HG03469 (cell line): Measurements from ENCODE around the gene JARID2.

Experiments
- ATAC-seq: cut with Tn5 transposase; IDR thresholded peaks from one replicate; pipeline ENCODE4 v1.9.1; 2021; ENCODE audit warnings: mild to moderate bottlenecking, moderate library complexity, moderate number of reproducible peaks; ENCODE audit not compliant: unreplicated experiment

The JARID2 gene

DNA sequence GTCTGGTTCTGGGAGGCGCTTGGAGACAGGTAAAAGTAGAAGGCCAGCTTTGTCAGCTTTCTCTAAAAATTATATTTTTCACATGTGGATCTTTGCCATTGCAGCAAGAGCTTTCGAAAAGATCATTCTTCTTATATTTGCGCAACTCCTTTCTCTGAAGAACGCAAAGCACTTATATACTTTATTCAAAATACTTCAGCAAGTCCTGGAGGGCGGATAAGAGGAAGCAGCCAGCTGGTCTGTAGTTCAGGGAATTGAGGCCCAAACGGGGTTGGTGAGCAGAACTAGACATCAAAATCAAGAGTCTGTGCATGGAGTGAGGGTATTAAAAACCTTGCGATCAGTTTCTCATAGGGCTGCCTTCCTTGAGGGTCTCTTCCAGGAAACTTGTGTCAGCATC is 234.7 kb downstream of the JARID2 start:
- no peak for ATAC-seq

GRCh38 chr6:15481390-15482291 is 235.8 kb downstream of the JARID2 start:
- no peak for ATAC-seq

GRCh38 chr6:15483060-15483459 is 237.2 kb downstream of the JARID2 start:
- ATAC-seq, result no peak

DNA sequence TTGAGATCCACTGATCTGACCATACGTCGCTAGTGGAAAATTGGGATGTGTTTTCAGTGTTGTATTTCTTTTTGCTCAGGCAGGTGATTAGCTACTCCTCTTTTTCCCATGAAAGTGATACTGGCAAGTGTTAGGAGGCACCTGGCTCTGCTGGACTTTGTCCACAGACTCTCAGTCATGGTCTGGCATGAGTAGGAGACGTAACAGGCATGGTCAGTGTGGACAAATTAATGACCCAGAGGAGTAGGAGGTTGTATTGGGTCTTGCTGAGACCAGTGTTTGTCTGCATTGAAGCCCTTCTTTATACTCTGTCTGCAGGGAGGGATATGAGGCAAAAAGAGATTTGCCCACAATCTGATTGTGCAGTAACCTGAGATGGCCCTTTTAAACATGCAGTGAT is 238.3 kb downstream of the JARID2 start:
- ATAC-seq, result no peak

- no peak for ATAC-seq
These were observed 239.0 kb downstream of the JARID2 start for GRCh38 chr6:15484821-15485220.

- no peak for ATAC-seq
These were observed 240.1 kb downstream of the JARID2 start for GRCh38 chr6:15485936-15486335.

DNA sequence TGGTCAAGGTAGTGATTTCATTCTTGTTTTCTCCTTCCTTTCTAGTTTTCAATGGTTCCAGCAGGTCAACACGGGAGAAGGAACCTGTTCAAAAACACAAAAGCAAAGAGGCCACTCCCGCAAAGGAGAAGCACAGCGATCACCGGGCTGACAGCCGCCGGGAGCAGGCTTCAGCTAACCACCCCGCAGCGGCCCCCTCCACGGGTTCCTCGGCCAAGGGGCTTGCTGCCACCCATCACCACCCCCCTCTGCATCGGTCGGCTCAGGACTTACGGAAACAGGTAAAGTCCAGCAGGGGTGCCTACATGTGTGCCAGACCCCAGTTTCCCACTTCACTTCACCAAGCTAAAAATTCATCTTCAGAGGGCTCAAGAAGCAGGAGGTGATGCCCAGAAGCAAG is 241.4 kb downstream of the JARID2 start:
- ATAC-seq, result no peak

GRCh38 chr6:15489261-15489962 is 243.5 kb downstream of the JARID2 start:
- no peak for ATAC-seq

GRCh38 chr6:15490242-15491100 is 244.6 kb downstream of the JARID2 start:
- ATAC-seq, result no peak

- no peak for ATAC-seq
These were observed 245.6 kb downstream of the JARID2 start for GRCh38 chr6:15491255-15491985.

DNA sequence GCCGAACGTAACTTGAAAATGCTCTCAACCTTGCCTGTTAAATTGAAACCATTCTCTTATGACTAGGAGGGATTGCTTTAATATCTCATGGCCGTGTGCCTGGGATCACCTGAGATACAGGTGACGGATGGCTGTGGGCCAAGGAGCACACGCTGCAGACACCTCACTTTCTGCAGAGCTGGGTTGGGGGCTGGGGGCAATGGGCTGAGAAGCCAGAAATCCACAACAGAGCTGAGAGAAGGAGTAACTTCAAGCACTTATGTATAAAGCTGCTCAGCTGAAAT is 246.1 kb downstream of the JARID2 start:
- no peak for ATAC-seq

- ATAC-seq, result no peak
These were observed 247.7 kb downstream of the JARID2 start for GRCh38 chr6:15493437-15494168.

GRCh38 chr6:15495375-15495901 is 249.6 kb downstream of the JARID2 start:
- no peak for ATAC-seq

DNA sequence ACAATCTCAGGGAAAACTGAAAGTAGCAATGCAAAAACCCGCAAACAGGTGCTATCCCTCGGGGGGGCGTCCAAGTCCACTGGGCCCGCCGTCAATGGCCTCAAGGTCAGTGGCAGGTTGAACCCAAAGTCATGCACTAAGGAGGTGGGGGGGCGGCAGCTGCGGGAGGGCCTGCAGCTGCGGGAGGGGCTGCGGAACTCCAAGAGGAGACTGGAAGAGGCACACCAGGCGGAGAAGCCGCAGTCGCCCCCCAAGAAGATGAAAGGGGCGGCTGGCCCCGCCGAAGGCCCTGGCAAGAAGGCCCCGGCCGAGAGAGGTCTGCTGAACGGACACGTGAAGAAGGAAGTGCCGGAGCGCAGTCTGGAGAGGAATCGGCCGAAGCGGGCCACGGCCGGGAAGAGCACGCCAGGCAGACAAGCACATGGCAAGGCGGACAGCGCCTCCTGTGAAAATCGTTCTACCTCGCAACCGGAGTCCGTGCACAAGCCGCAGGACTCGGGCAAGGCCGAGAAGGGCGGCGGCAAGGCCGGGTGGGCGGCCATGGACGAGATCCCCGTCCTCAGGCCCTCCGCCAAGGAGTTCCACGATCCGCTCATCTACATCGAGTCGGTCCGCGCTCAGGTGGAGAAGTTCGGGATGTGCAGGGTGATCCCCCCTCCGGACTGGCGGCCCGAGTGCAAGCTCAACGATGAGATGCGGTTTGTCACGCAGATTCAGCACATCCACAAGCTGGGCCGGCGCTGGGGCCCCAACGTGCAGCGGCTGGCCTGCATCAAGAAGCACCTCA is 250.7 kb downstream of the JARID2 start:
- ATAC-seq, result no peak

- no peak for ATAC-seq
These were observed 252.8 kb downstream of the JARID2 start for GRCh38 chr6:15498640-15499039.

- ATAC-seq, result no peak
These were observed 253.3 kb downstream of the JARID2 start for GRCh38 chr6:15499125-15499524.

- ATAC-seq, result no peak
These were observed 253.7 kb downstream of the JARID2 start for GRCh38 chr6:15499591-15499990.

DNA sequence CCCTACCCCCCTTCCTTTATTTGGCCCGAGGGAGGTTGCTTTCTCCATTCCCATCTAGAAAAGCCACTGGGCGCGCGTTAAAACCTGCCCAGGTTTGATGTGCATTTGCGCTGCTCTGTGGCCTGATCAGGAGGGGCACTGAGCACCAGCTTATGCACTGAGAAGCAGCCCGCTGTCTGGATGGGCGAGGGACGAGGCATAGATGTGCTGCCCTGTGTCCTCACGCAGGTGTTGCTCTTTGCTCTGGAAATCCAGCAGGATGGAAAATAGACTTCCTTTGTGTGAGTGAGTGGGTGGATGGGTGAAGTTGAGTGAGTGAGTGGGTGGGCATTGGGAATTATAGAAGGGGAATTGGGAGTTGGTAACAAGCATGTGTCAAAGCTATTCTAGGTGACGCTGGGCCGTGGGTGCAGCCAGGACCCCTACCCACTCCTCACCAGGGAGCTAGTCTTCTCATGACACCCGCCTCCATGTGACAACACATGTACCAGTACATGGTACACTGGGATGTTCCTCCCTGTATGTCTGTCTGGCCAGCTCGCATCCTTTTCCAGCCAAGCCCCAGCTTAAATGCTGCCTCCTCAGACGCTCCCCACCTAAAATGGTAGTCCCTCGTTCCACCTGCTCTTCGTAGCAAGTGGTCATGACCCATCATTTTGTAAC is 254.3 kb downstream of the JARID2 start:
- ATAC-seq, result no peak
